WTC11 (cell line): ENCODE measurements around the gene KNOP1. TPM values are rescaled to one million over a fixed set of nuclear protein-coding genes. Genes with fewer than 3 reads are reported as not detected.

ENCODE experiments used
- ATAC-seq: fragments of 200-7000 bp; cut with Tn5 transposase; 2 replicates; pipeline ENCODE4 v1.10.0; 2021; ENCODE audit warnings: mild to moderate bottlenecking, moderate library complexity
- CTCF ChIA-PET: fragments of 300-600 bp; sonication (Branson Sonifier 250); formaldehyde crosslinking; loops from one replicate; lab custom pipeline; 2021; ENCODE audit warnings: antibody characterized with exemption; lab: Charles Lee
- POLR2A ChIA-PET: fragments of 350-600 bp; sonication (Branson Sonifier 250); formaldehyde crosslinking; loops from one replicate; lab custom pipeline; 2021; ENCODE audit warnings: antibody characterized with exemption; lab: Charles Lee
- DNase-seq: peaks from one replicate; pipeline ENCODE4 v3.0.0; 2021; ENCODE audit warnings: low spot score
- H3K27ac Mint-ChIP-seq: 2 replicates; pipeline ENCODE4 v1.8.0; 2021; ENCODE audit warnings: mixed read lengths
- H3K27me3 Mint-ChIP-seq: 2 replicates; pipeline ENCODE4 v1.8.0; 2021; ENCODE audit warnings: low read depth, mild to moderate bottlenecking, moderate library complexity, mixed read lengths
- H3K36me3 Mint-ChIP-seq: 2 replicates; pipeline ENCODE4 v1.8.0; 2021; ENCODE audit warnings: mixed read lengths
- H3K4me1 Mint-ChIP-seq: 2 replicates; pipeline ENCODE4 v1.8.0; 2022; ENCODE audit warnings: mixed read lengths
- H3K4me3 Mint-ChIP-seq: 2 replicates; pipeline ENCODE4 v1.8.0; 2021; ENCODE audit warnings: mild to moderate bottlenecking, moderate library complexity, mixed read lengths
- H3K9me3 Mint-ChIP-seq: 2 replicates; pipeline ENCODE4 v1.8.0; 2021; ENCODE audit warnings: mixed read lengths
- AFF4 ChIP-seq: sonication (generic); formaldehyde crosslinking; IDR thresholded peaks from 2 replicates; pipeline ENCODE4 v1.8.1; 2023; ENCODE audit warnings: mild to moderate bottlenecking, missing genetic modification reagents, borderline replicate concordance
- ATF1 ChIP-seq: sonication (generic); formaldehyde crosslinking; IDR thresholded peaks from 2 replicates; pipeline ENCODE4 v1.8.1; 2023; ENCODE audit warnings: mild to moderate bottlenecking, moderate library complexity, missing genetic modification reagents
- ATF2 ChIP-seq: sonication (generic); formaldehyde crosslinking; IDR thresholded peaks from 2 replicates; pipeline ENCODE4 v1.8.1; 2022; ENCODE audit warnings: low read depth, missing genetic modification reagents, borderline replicate concordance
- CDX4 ChIP-seq: fragments of 250-450 bp; sonication (Bioruptor Pico); IDR thresholded peaks from 2 replicates; pipeline ENCODE4 v1.9.0; 2021; ENCODE audit warnings: moderate library complexity, mild to moderate bottlenecking, inconsistent platforms, borderline replicate concordance
- CREB1 ChIP-seq: sonication (generic); formaldehyde crosslinking; IDR thresholded peaks from 2 replicates; pipeline ENCODE4 v1.8.0; 2023; ENCODE audit warnings: mild to moderate bottlenecking, missing genetic modification reagents
- E2F4 ChIP-seq: sonication (generic); formaldehyde crosslinking; IDR thresholded peaks from 2 replicates; pipeline ENCODE4 v1.8.1; 2022; ENCODE audit warnings: low read depth, mild to moderate bottlenecking, moderate library complexity, missing genetic modification reagents, borderline replicate concordance
- E2F5 ChIP-seq: sonication (generic); formaldehyde crosslinking; IDR thresholded peaks from 2 replicates; pipeline ENCODE4 v1.8.1; 2022; ENCODE audit warnings: mild to moderate bottlenecking, moderate library complexity, missing genetic modification reagents
- ERG ChIP-seq: fragments of 250-450 bp; sonication (Bioruptor Pico); IDR thresholded peaks from 2 replicates; pipeline ENCODE4 v1.8.0; 2021; ENCODE audit warnings: mild to moderate bottlenecking
- ESRRA ChIP-seq: sonication (generic); formaldehyde crosslinking; IDR thresholded peaks from 2 replicates; pipeline ENCODE4 v1.8.1; 2022; ENCODE audit warnings: mild to moderate bottlenecking, missing genetic modification reagents, borderline replicate concordance
- FOXK1 ChIP-seq: sonication (generic); formaldehyde crosslinking; IDR thresholded peaks from 2 replicates; pipeline ENCODE4 v1.8.0; 2022; ENCODE audit warnings: mild to moderate bottlenecking, moderate library complexity, missing genetic modification reagents
- FOXP1 ChIP-seq: sonication (generic); formaldehyde crosslinking; IDR thresholded peaks from 2 replicates; pipeline ENCODE4 v1.8.0; 2022; ENCODE audit warnings: missing genetic modification reagents, mild to moderate bottlenecking, moderate library complexity, borderline replicate concordance
- GRHL2 ChIP-seq: fragments of 250-450 bp; sonication (Bioruptor Pico); IDR thresholded peaks from 2 replicates; pipeline ENCODE4 v1.8.0; 2022; ENCODE audit warnings: mild to moderate bottlenecking, moderate library complexity; ENCODE audit not compliant: insufficient replicate concordance, severe bottlenecking
- IRF1 ChIP-seq: sonication (generic); formaldehyde crosslinking; IDR thresholded peaks from 2 replicates; pipeline ENCODE4 v1.8.0; 2023; ENCODE audit warnings: missing genetic modification reagents
- MYBL2 ChIP-seq: sonication (generic); formaldehyde crosslinking; IDR thresholded peaks from 2 replicates; pipeline ENCODE4 v1.8.1; 2023; ENCODE audit warnings: mild to moderate bottlenecking, moderate library complexity, missing genetic modification reagents
- NFE2L1 ChIP-seq: sonication (generic); formaldehyde crosslinking; IDR thresholded peaks from 2 replicates; pipeline ENCODE4 v1.8.1; 2023; ENCODE audit warnings: missing genetic modification reagents
- NR1H2 ChIP-seq: sonication (generic); formaldehyde crosslinking; IDR thresholded peaks from 2 replicates; pipeline ENCODE4 v1.9.0; 2021; ENCODE audit warnings: mild to moderate bottlenecking, moderate library complexity, missing genetic modification reagents
- SMAD4 ChIP-seq: sonication (generic); formaldehyde crosslinking; IDR thresholded peaks from 2 replicates; pipeline ENCODE4 v1.8.0; 2022; ENCODE audit warnings: mild to moderate bottlenecking, missing genetic modification reagents
- USF1 ChIP-seq: sonication (generic); formaldehyde crosslinking; IDR thresholded peaks from 2 replicates; pipeline ENCODE4 v1.8.0; 2022; ENCODE audit warnings: mild to moderate bottlenecking, missing genetic modification reagents
- ZMAT4 ChIP-seq: fragments of 250-450 bp; sonication (Bioruptor Pico); IDR thresholded peaks from 2 replicates; pipeline ENCODE4 v1.9.0; 2021; ENCODE audit warnings: mild to moderate bottlenecking
- ZNF263 ChIP-seq: sonication (generic); formaldehyde crosslinking; IDR thresholded peaks from 2 replicates; pipeline ENCODE4 v1.8.1; 2022; ENCODE audit warnings: low read depth, mild to moderate bottlenecking, moderate library complexity, missing genetic modification reagents
- ZNF317 ChIP-seq: sonication (generic); formaldehyde crosslinking; IDR thresholded peaks from 2 replicates; pipeline ENCODE4 v1.8.1; 2023; ENCODE audit warnings: low read depth, mild to moderate bottlenecking, moderate library complexity, missing genetic modification reagents, borderline replicate concordance
- ZNF671 ChIP-seq: fragments of 250-450 bp; sonication (Bioruptor Pico); IDR thresholded peaks from 2 replicates; pipeline ENCODE4 v1.8.0; 2021; ENCODE audit warnings: mild to moderate bottlenecking
- total RNA-seq: library from RNA; stranded (reverse); gene quantifications from 3 replicates; pipeline ENCODE4 v1.2.3, GENCODE V29; 2021

KNOP1 gene
- total RNA-seq, 1 experiment from 2014 or later: 102 TPM

GRCh38 chr16:19696328-19696727, 21.7 kb downstream of the KNOP1 start:
- H3K4me1 Mint-ChIP-seq: no peaks in the 10 kb centered on the region
- H3K36me3 Mint-ChIP-seq: peaks cover 66% of the 10 kb centered on the region
- H3K27me3 Mint-ChIP-seq: no peaks in the 10 kb centered on the region
- ATAC-seq (no peak), DNase-seq (no peak)
- TF ChIP-seq FOXK1 (CRISPR knock-in tag) (no peak), GRHL2 (CRISPR knock-in tag) (no peak), ESRRA (CRISPR knock-in tag) (no peak), ZNF317 (CRISPR knock-in tag) (no peak), MYBL2 (no peak), CREB1 (CRISPR knock-in tag) (no peak), E2F5 (CRISPR knock-in tag) (no peak), NR1H2 (no peak), E2F4 (CRISPR knock-in tag) (no peak), NFE2L1 (no peak), ATF2 (CRISPR knock-in tag) (no peak), USF1 (CRISPR knock-in tag) (no peak), ZNF671 (CRISPR knock-in tag) (no peak), IRF1 (CRISPR knock-in tag) (no peak)
- H3K27ac Mint-ChIP-seq: peak overlapping the region; percentile 20; the same call in 1 of the 2 replicates
- ChIA-PET CTCF (interaction anchor here (1.2 to 1.4 kb wide), 4 partner anchors 15 to 188 kb away, joined by 3 to 8 read pairs (median 6); partner anchors contain the start of genes GPRC5B and VPS35L), POLR2A (interaction anchor here (1.1 kb wide), 1 partner anchor 34 kb away, joined by 3 read pairs; no protein-coding TSS in a partner anchor)
- H3K4me3 Mint-ChIP-seq: no peak overlapping the region
- peaks cover 3% of the 10 kb centered on the region; the same call in 1 of the 2 replicates for H3K9me3 Mint-ChIP-seq

GRCh38 chr16:19694989-19695388, 23.0 kb downstream of the KNOP1 start:
- ATAC-seq: peak; percentile 67
- H3K36me3 Mint-ChIP-seq: peaks cover 57% of the 10 kb centered on the region
- no peaks in the 10 kb centered on the region for H3K27me3 Mint-ChIP-seq
- no peak overlapping the region for H3K4me3 Mint-ChIP-seq
- CTCF ChIA-PET: interaction anchor here (0.6 to 1.1 kb wide), 4 partner anchors 14 to 536 kb away, joined by 3 to 5 read pairs (median 4); no protein-coding TSS in a partner anchor
- POLR2A ChIA-PET: interaction anchor here (0.6 kb wide), 1 partner anchor 588 kb away, joined by 4 read pairs; no protein-coding TSS in a partner anchor
- no peak overlapping the region for H3K27ac Mint-ChIP-seq
- H3K9me3 Mint-ChIP-seq: peaks cover 3% of the 10 kb centered on the region; the same call in 1 of the 2 replicates
- no peak for DNase-seq
- no peaks in the 10 kb centered on the region for H3K4me1 Mint-ChIP-seq
- no peak for TF ChIP-seq ATF1 (CRISPR knock-in tag)
- TF ChIP-seq ERG (CRISPR knock-in tag): no peak
- TF ChIP-seq AFF4 (CRISPR knock-in tag): no peak
- TF ChIP-seq E2F5 (CRISPR knock-in tag): no peak
- no peak for TF ChIP-seq CDX4 (CRISPR knock-in tag)
- no peak for TF ChIP-seq SMAD4 (CRISPR knock-in tag)
- no peak for TF ChIP-seq ZMAT4 (CRISPR knock-in tag)
- TF ChIP-seq ZNF263 (CRISPR knock-in tag): no peak
- TF ChIP-seq FOXP1: no peak
